GM23338 (cell line): ENCODE measurements around the gene TCF12. TPM values are rescaled to one million over a fixed set of nuclear protein-coding genes. Genes with fewer than 3 reads are reported as not detected.

Experiments used
- ATAC-seq: fragments of 200-7000 bp; cut with Tn5 transposase; 3 replicates; pipeline ENCODE4 v1.9.1; 2020
- DNase-seq: peaks from one replicate; pipeline ENCODE4 v3.0.0-alpha.2; 2015; ENCODE audit warnings: low spot score
- H2AFZ ChIP-seq: fragments of 200-600 bp; sonication (generic); 2 replicates; pipeline ENCODE4 v1.8.0; 2016; ENCODE audit warnings: antibody characterized with exemption, mild to moderate bottlenecking, moderate library complexity
- H3F3A ChIP-seq: fragments of 200-600 bp; sonication (generic); replicated peaks from 2 replicates; pipeline ENCODE4 v1.8.0; 2017; ENCODE audit warnings: antibody characterized with exemption, mixed run types, low read depth
- H3K27ac ChIP-seq: fragments of 200-600 bp; sonication (generic); 2 replicates; pipeline ENCODE4 v1.6.1; 2016; ENCODE audit warnings: low read depth
- H3K27me3 ChIP-seq: fragments of 200-600 bp; sonication (generic); 2 replicates; pipeline ENCODE4 v1.8.0; 2016; ENCODE audit warnings: mild to moderate bottlenecking, mixed run types, moderate library complexity; ENCODE audit not compliant: insufficient read depth
- H3K36me3 ChIP-seq: fragments of 200-600 bp; sonication (generic); 2 replicates; pipeline ENCODE4 v1.8.0; 2016; ENCODE audit warnings: mild to moderate bottlenecking; ENCODE audit not compliant: insufficient read depth
- H3K4me1 ChIP-seq: fragments of 200-600 bp; sonication (generic); 2 replicates; pipeline ENCODE4 v1.8.0; 2016; ENCODE audit warnings: mild to moderate bottlenecking, moderate library complexity; ENCODE audit not compliant: insufficient read depth
- H3K4me2 ChIP-seq: fragments of 200-600 bp; sonication (generic); 2 replicates; pipeline ENCODE4 v1.7.1; 2017; ENCODE audit warnings: mixed run types
- H3K4me3 ChIP-seq: fragments of 200-600 bp; sonication (generic); 2 replicates; pipeline ENCODE4 v1.6.1; 2016; ENCODE audit warnings: mixed run types
- H3K79me2 ChIP-seq: fragments of 200-600 bp; sonication (generic); replicated peaks from 2 replicates; pipeline ENCODE4 v1.8.0; 2017; ENCODE audit warnings: mild to moderate bottlenecking; ENCODE audit not compliant: insufficient read depth
- H3K9me2 ChIP-seq: fragments of 200-600 bp; sonication (generic); 2 replicates; pipeline ENCODE4 v1.8.0; 2017; ENCODE audit not compliant: insufficient read depth
- H4K20me1 ChIP-seq: fragments of 200-600 bp; sonication (generic); replicated peaks from 2 replicates; pipeline ENCODE4 v1.8.0; 2017; ENCODE audit warnings: mild to moderate bottlenecking; ENCODE audit not compliant: insufficient read depth
- H3K27ac Mint-ChIP-seq: 2 replicates; pipeline ENCODE4 v1.8.0; 2020; ENCODE audit warnings: inconsistent platforms, mild to moderate bottlenecking, moderate library complexity, mixed read lengths
- H3K27me3 Mint-ChIP-seq: 3 replicates; pipeline ENCODE4 v1.8.0; 2022; ENCODE audit warnings: low read depth, mild to moderate bottlenecking, moderate library complexity, mixed read lengths, inconsistent platforms; ENCODE audit not compliant: insufficient read depth, poor library complexity
- H3K36me3 Mint-ChIP-seq: 3 replicates; pipeline ENCODE4 v1.8.0; 2021; ENCODE audit warnings: low read depth, mild to moderate bottlenecking, inconsistent platforms, moderate library complexity, mixed read lengths
- H3K4me1 Mint-ChIP-seq: 3 replicates; pipeline ENCODE4 v1.8.0; 2020; ENCODE audit warnings: mild to moderate bottlenecking, inconsistent platforms, mixed read lengths
- H3K4me3 Mint-ChIP-seq: 3 replicates; pipeline ENCODE4 v1.8.0; 2021; ENCODE audit warnings: moderate library complexity, mild to moderate bottlenecking, inconsistent platforms, mixed read lengths
- H3K9me3 Mint-ChIP-seq: 3 replicates; pipeline ENCODE4 v1.8.0; 2020; ENCODE audit warnings: moderate library complexity, mild to moderate bottlenecking, inconsistent platforms, mixed read lengths
- CREB1 ChIP-seq: fragments of 250-450 bp; sonication (Bioruptor Pico); IDR thresholded peaks from 2 replicates; pipeline ENCODE4 v1.5.0; 2020; ENCODE audit warnings: low read depth, mild to moderate bottlenecking, moderate library complexity
- ETS1 ChIP-seq: IDR thresholded peaks from 2 replicates; pipeline ENCODE4 v1.6.1; 2016; ENCODE audit warnings: antibody characterized with exemption
- EZH2 ChIP-seq: fragments of 200-600 bp; sonication (generic); IDR thresholded peaks from one replicate; pipeline ENCODE4 v1.8.0; 2017; ENCODE audit warnings: antibody characterized with exemption, mild to moderate bottlenecking, low read depth; ENCODE audit not compliant: unreplicated experiment
- EZH2phosphoT487 ChIP-seq: fragments of 200-600 bp; sonication (generic); IDR thresholded peaks from one replicate; pipeline ENCODE4 v1.8.1; 2018; ENCODE audit warnings: antibody characterized with exemption; ENCODE audit not compliant: unreplicated experiment
- JUNB ChIP-seq: IDR thresholded peaks from one replicate; pipeline ENCODE4 v1.6.1; 2016; ENCODE audit warnings: antibody characterized with exemption; ENCODE audit not compliant: unreplicated experiment
- NANOG ChIP-seq: IDR thresholded peaks from 2 replicates; pipeline ENCODE4 v1.6.1; 2016; ENCODE audit warnings: antibody characterized with exemption, borderline replicate concordance
- REST ChIP-seq: IDR thresholded peaks from one replicate; pipeline ENCODE4 v1.6.1; 2018; ENCODE audit warnings: antibody characterized with exemption; ENCODE audit not compliant: unreplicated experiment
- ZNF114 ChIP-seq: fragments of 250-450 bp; sonication (Bioruptor Pico); IDR thresholded peaks from 2 replicates; pipeline ENCODE4 v1.5.0; 2020; ENCODE audit warnings: mild to moderate bottlenecking, moderate library complexity
- ZNF331 ChIP-seq: fragments of 250-450 bp; sonication (Bioruptor Pico); IDR thresholded peaks from 2 replicates; pipeline ENCODE4 v1.5.0; 2020; ENCODE audit warnings: low read depth, mild to moderate bottlenecking, moderate library complexity
- ZNF462 ChIP-seq: fragments of 250-450 bp; sonication (Bioruptor Pico); IDR thresholded peaks from 2 replicates; pipeline ENCODE4 v1.5.0; 2020; ENCODE audit warnings: mild to moderate bottlenecking, moderate library complexity
- polyA plus RNA-seq: library from polyadenylated mRNA; unstranded; fragments of >200 nt; fragmentation: Nextera tagmentation; extraction: Ambion mirVana; gene quantifications from 2 replicates; pipeline ENCODE4 v1.2.1, GENCODE V29; 2016
- total RNA-seq: library from RNA; depleted of rRNA; stranded (reverse); fragments of >200 nt; shearing (Covaris generic); gene quantifications from 2 replicates; pipeline ENCODE4 v1.2.3, GENCODE V29; 2014

Gene TCF12
- total and polyA plus RNA-seq, 2 experiments from 2014 or later: 27.6 to 104 TPM

- TF ChIP-seq ETS1 (no peak), REST (no peak), CREB1 (CRISPR knock-in tag) (no peak), NANOG (no peak), EZH2 (no peak), EZH2phosphoT487 (no peak)
Observed at GRCh38 chr15:56927816-56928215, 9.4 kb downstream of the TCF12 start (continued).

GRCh38 chr15:56929399-56929798, 11.0 kb downstream of the TCF12 start:
- Mint-ChIP-seq H3K4me3 (no peak overlapping the region), H3K27ac (peak overlapping the region; percentile 68; the same call in 1 of the 2 replicates), H3K27me3 (no peaks in the 10 kb centered on the region), H3K9me3 (no peaks in the 10 kb centered on the region), H3K4me1 (peaks cover 43% of the 10 kb centered on the region), H3K36me3 (peaks cover 13% of the 10 kb centered on the region)
- Histone ChIP-seq H3F3A (no peaks in the 10 kb centered on the region), H3K79me2 (peaks cover 98% of the 10 kb centered on the region), H2AFZ (no peak overlapping the region), H4K20me1 (no peaks in the 10 kb centered on the region; the same call in 1 of the 2 replicates), H3K27me3 (no peaks in the 10 kb centered on the region), H3K4me1 (peaks cover 29% of the 10 kb centered on the region), H3K36me3 (no peaks in the 10 kb centered on the region), H3K4me3 (no peak overlapping the region), H3K27ac (0 out of 2 replicates have a peak overlapping the region, but pooled peaks have one; percentile 7), H3K4me2 (no peak overlapping the region), H3K9me2 (no peaks in the 10 kb centered on the region)
- TF ChIP-seq EZH2: no peak
- no peak for TF ChIP-seq ZNF114 (CRISPR knock-in tag)
- no peak for TF ChIP-seq EZH2phosphoT487
- TF ChIP-seq JUNB: no peak
- no peak for TF ChIP-seq REST
- TF ChIP-seq CREB1 (CRISPR knock-in tag): no peak
- no peak for TF ChIP-seq ZNF462 (CRISPR knock-in tag)
- TF ChIP-seq ZNF331 (CRISPR knock-in tag): no peak
- TF ChIP-seq NANOG: no peak
- DNase-seq (no peak), ATAC-seq (no peak)
